Measurements from ENCODE around the gene AFTPH.

The AFTPH gene

DNA sequence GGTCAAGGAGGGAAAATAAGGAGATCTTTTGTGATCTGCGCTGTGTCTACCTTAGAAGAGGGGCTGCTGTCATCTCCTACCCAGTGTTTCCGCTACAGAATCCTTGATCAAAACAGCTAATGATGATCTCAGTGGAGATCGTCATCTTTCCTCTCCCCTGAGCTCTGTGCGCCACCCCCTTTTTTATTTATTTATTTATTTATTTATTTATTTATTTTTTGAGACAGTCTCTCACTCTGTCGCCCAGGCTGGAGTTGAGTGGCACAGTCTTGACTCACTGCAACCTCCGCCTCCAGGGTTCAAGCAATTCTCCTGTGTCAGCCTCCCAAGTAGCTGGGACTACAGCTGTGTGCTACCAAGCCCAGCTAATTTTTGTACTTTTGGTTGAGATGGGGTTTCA lies 74.1 kb downstream of the AFTPH start:
- Mint-ChIP-seq H3K4me3 (no peak overlapping the region), H3K27me3 (no peaks in the 10 kb centered on the region), H3K27ac (no peak overlapping the region), H3K4me1 (peaks cover 2% of the 10 kb centered on the region), H3K9me3 (no peaks in the 10 kb centered on the region), H3K36me3 (no peaks in the 10 kb centered on the region)
- ATAC-seq (ENCODE audit: low read depth) = no peak
- no peak for DNase-seq (ENCODE audit: low spot score in 2 of 2)

DNA sequence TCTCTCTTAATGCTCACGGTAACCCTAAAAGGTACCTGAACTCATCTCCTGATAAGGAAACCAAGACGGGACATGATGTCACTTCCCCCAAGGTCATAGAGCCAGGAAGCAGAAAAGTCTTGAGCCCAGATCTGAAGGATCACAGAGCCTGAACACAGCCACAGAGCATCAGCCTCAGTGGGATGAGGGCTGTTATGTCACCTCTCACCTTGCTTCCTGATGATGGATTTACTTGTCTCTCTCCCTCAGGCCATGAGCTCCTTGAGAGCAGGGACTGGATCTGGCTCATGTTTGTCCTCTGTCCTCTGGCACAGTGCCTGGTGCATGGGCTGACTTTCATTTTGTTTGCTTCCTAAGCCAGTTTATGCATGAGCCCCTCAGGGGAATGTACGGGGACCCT lies 75.3 kb downstream of the AFTPH start:
- ATAC-seq (ENCODE audit: low read depth) = no peak
- Mint-ChIP-seq H3K27ac (no peak overlapping the region), H3K27me3 (no peaks in the 10 kb centered on the region), H3K4me3 (no peak overlapping the region), H3K9me3 (peaks cover under 1% of the 10 kb centered on the region), H3K36me3 (no peaks in the 10 kb centered on the region), H3K4me1 (peaks cover 2% of the 10 kb centered on the region)
- no peak for DNase-seq (ENCODE audit: low spot score in 2 of 2)

DNA sequence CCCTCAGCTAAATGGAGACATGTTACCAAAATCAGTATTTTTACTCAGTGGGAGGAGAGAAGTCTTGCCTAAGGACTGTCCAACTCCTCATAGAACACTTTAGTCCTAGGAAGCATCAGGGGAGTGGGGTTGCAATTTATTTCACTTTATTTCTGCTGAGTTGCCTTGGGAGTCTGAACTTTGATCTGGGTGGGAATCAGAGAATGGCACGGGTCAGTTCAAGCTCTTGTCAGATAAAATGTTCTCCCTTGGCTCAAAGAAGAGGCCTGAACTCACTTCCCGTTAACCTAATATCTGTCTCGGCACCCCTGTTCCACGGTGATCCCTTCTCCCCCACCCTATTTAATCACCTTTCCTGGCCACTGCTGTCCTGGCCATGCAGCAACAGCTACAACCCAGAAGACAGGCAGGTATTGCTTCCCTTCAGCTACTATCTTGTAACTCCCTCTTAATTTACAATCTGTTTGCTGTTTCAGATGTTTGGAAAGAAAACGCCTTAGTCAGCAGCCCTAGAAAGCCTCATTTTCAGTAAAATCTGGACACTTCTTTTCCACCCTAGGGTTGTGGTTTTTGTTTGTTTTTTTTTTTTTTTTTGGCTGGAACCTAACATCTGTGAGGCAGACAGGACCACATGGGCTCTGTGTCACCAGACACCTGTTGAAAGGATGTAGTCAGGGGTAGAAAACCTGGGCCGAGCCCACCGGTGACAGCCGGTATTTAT lies 77.1 kb downstream of the AFTPH start:
- DNase-seq (ENCODE audit: low spot score in 2 of 2) (no peak), ATAC-seq (ENCODE audit: low read depth) (no peak)
- H3K27ac Mint-ChIP-seq = no peak overlapping the region
- H3K36me3 Mint-ChIP-seq = no peaks in the 10 kb centered on the region
- H3K27me3 Mint-ChIP-seq = no peaks in the 10 kb centered on the region
- H3K4me3 Mint-ChIP-seq = no peak overlapping the region
- H3K4me1 Mint-ChIP-seq = peaks cover 5% of the 10 kb centered on the region
- peaks cover 2% of the 10 kb centered on the region for H3K9me3 Mint-ChIP-seq

DNA sequence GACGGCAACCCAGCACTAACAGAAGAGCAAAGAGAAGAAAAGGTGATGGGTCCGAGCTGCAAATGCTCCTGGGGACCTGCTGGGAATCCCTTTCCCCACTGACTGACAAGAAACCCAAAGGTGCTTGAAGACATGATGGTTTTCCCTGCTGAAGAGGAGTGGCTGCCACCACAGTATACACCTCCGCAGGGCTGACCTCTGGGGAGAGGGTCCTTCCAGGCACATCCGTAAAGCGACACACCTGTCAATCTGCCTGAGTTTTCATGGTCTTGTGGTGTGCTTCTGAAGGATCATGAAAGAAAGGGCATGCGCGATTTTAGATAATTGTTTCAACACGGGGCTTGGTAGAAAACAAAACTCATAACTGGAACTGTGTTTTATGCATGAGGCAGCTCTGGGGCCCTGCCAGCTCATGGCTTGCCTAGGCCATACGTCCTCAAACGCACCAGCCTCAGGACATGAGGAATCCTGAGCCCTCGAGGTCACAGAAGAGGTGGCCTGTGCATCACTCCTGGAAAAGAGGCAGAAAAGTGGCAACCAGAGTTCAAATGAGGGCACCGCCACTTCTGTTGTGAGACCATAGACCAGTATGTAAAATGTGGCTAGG lies 77.8 kb downstream of the AFTPH start:
- ATAC-seq (ENCODE audit: low read depth) (no peak), DNase-seq (ENCODE audit: low spot score in 2 of 2) (no peak)
- peaks cover 2% of the 10 kb centered on the region for H3K9me3 Mint-ChIP-seq
- H3K27me3 Mint-ChIP-seq = no peaks in the 10 kb centered on the region
- H3K27ac Mint-ChIP-seq = no peak overlapping the region
- H3K4me3 Mint-ChIP-seq = no peak overlapping the region
- peaks cover 7% of the 10 kb centered on the region for H3K4me1 Mint-ChIP-seq
- no peaks in the 10 kb centered on the region for H3K36me3 Mint-ChIP-seq

DNA sequence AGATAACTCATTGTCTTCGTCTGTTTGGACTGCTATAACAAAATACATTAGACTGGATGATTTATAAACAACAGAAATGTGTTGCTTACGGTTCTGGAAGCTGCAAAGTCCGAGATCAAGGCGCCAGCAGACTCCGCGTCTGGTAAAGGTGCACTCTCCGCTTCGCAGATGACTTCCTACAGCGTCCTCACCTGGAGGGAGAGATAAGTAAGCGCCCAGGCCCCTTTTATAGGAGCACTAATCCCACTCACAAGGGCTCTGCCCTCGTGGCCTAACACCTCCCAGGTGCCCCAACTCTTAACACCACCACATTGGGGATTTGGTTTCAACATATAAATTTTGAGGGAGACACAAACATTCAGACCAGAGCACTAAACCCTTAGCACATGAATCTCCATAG lies 78.3 kb downstream of the AFTPH start:
- no peak for ATAC-seq (ENCODE audit: low read depth)
- H3K36me3 Mint-ChIP-seq = no peaks in the 10 kb centered on the region
- H3K4me3 Mint-ChIP-seq = no peak overlapping the region
- H3K9me3 Mint-ChIP-seq = peaks cover 2% of the 10 kb centered on the region
- peaks cover 7% of the 10 kb centered on the region for H3K4me1 Mint-ChIP-seq
- no peak for DNase-seq (ENCODE audit: low spot score in 2 of 2)
- H3K27me3 Mint-ChIP-seq = no peaks in the 10 kb centered on the region
- H3K27ac Mint-ChIP-seq = no peak overlapping the region

DNA sequence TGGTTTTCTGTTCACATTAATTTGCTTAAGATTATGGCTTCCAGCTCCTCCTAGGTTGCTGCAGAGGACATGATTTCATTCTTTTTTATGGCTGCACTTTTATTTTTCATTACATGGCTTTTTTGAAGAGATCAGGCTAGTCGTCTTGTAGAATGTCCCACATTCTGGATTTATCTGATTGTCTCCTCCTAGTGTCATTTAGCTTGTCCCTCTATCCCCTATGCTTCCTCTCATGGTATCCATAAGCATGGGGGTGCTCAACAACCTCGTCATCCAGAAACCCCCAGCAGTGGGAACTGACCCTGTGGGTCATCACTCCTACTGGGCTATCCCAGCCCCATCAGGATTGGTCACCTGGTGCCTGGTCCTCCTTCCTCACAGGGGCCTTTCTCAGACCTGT lies 80.0 kb downstream of the AFTPH start:
- no peaks in the 10 kb centered on the region for H3K27me3 Mint-ChIP-seq
- no peak for DNase-seq (ENCODE audit: low spot score in 2 of 2)
- no peak overlapping the region for H3K4me3 Mint-ChIP-seq
- peaks cover 2% of the 10 kb centered on the region for H3K9me3 Mint-ChIP-seq
- H3K36me3 Mint-ChIP-seq = no peaks in the 10 kb centered on the region
- peak overlapping the region; percentile 10 for H3K27ac Mint-ChIP-seq
- H3K4me1 Mint-ChIP-seq = peaks cover 16% of the 10 kb centered on the region
- no peak for ATAC-seq (ENCODE audit: low read depth)

DNA sequence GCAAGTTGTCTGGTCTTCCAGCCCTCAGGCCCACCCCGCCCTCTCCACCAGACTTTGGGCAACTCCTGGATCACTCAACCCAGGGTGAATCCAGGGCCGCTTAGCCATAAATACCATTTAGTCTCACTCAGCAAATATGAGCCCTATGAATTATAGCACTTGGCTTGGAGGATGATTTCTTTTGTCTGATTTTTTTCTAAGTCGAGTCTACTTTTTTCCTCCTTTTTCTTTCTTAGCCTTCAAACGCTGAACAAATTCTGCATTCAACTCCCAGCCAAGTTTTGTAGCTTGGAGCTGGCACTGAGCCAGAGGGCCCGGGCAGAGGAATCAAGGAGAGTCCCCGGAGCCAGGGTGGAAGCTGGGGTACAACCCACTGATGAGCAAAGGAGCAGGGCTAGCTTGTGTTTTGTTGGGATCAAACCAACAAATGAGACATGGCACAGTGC lies 80.9 kb downstream of the AFTPH start:
- Mint-ChIP-seq H3K4me3 (no peak overlapping the region), H3K27me3 (no peaks in the 10 kb centered on the region), H3K4me1 (peaks cover 16% of the 10 kb centered on the region), H3K27ac (no peak overlapping the region), H3K36me3 (no peaks in the 10 kb centered on the region), H3K9me3 (peaks cover 2% of the 10 kb centered on the region)
- DNase-seq (ENCODE audit: low spot score in 2 of 2) (no peak), ATAC-seq (ENCODE audit: low read depth) (no peak)

DNA sequence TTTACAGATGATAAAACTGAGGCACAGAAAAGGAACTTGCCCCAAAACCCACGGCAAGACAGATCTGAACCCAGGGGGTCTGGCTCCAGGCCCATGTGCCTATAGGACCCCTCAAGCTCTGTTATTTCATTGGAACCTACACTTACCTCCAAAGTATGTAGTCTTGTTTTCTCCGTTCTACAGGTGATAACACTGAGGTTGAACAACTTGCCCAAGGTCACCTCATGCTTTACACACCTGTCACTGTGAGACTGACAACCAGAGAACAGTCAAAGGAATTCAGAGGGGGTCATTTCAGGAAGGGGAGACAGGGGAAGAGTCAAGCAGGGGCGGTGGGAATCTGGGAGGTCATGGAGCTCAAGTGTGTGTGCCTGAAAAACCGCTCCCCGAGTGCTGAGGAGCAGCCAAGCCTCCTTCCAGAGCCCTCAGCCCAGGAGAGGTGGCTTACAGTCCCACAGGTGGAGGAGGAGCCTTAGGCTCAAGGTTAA lies 81.9 kb downstream of the AFTPH start:
- ATAC-seq (ENCODE audit: low read depth) (no peak), DNase-seq (ENCODE audit: low spot score in 2 of 2) (no peak)
- peak overlapping the region; percentile 78 for H3K27ac Mint-ChIP-seq
- H3K4me3 Mint-ChIP-seq = peak overlapping the region; percentile 77
- H3K36me3 Mint-ChIP-seq = no peaks in the 10 kb centered on the region
- peaks cover 2% of the 10 kb centered on the region for H3K9me3 Mint-ChIP-seq
- H3K4me1 Mint-ChIP-seq = peaks cover 16% of the 10 kb centered on the region
- no peaks in the 10 kb centered on the region for H3K27me3 Mint-ChIP-seq

DNA sequence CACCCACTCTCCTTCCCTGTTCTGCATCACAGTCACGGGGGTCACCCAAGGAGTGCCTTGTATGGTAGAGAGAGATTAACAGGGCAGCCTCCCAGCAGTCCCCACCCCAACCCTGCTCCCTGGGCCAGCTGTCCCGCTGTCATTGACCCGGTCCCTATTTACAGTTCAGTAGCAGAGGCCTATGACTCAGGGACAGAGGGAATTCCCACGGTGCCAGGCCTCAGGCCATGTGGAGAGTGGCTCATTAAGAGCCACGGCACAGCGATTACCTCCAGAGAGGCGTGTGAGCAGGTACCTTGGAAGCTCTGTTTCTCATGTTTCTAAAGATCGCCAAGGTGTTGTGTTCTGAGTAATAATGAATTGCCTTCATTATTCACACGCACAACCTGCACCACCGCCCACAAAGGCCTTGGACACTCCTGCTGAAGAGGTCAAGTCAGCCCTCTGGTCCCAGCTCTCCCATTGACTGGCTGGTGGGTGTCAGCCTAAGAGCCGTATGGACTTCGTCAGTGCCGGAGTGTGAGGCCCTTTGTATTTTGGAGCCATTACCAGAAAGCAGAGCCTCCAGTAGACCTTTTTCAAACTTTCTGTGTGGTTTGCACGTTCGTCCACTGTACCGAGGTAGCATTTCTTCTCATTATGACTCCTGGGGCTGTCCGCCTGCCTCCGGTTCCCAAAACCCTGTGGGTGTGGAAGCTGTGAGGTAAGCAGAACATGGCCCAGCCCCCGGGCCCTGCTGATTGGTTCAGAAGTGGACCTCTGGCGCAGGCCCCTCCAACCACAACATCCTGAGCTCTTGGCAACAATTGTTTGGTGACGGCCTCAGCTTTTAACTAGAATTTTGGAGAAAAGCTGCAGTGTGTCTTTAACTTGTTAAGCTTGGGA lies 82.6 kb downstream of the AFTPH start:
- Mint-ChIP-seq H3K36me3 (no peaks in the 10 kb centered on the region), H3K4me3 (peak overlapping the region; percentile 77), H3K27me3 (no peaks in the 10 kb centered on the region), H3K27ac (peak overlapping the region; percentile 78), H3K4me1 (peaks cover 16% of the 10 kb centered on the region), H3K9me3 (peaks cover 2% of the 10 kb centered on the region)
- DNase-seq (ENCODE audit: low spot score in 2 of 2) = peak; percentile 73 to 84
- ATAC-seq (ENCODE audit: low read depth) = peak; percentile 90

DNA sequence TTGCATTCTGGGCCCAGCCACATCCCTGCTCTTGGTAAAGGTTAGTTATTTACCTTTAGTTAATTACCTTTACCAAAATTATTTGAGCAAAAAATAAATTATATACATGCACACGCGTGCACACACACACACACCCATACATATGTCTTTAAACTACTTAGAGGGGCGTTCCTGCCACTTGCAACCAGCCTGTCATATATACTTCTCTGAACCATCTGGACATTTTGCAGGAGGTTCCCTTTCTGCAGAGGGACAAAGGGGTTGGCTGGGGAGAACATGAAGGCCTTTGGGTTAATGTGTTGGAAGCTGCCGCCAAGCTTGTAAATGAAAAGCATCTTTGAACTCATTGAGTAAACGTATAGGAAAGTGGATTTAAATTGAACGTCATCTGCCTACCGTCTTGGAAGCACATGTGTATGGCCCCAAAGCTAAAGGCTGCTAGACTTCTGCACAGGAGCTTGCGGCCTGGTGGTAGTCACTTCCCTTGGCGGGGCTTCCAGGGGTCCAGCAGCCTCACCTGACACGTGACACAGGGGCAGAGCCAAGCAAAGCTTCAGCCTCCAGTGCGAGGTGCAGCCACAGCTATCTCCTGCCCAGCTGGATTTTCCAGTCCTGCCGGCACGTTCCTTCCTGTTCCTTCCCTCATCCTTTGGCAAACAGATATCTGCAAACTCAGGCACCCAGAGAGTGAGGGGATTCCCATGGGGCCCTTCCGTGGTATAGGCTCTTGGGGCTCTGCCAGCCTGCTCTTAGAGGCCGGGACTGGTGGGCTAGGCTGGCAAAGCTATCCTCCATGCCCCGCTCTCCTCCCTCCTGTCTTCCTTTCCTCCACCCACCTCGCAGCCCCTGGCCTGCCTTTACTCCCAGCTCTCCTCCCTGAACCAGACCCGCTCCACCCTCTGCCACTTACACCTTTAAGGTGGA lies 83.5 kb downstream of the AFTPH start:
- Mint-ChIP-seq H3K27me3 (no peaks in the 10 kb centered on the region), H3K36me3 (no peaks in the 10 kb centered on the region), H3K4me1 (peaks cover 16% of the 10 kb centered on the region), H3K4me3 (peak overlapping the region; percentile 85), H3K27ac (peak overlapping the region; percentile 67), H3K9me3 (peaks cover 2% of the 10 kb centered on the region)
- ATAC-seq (ENCODE audit: low read depth) (no peak), DNase-seq (ENCODE audit: low spot score in 2 of 2) (no peak)

DNA sequence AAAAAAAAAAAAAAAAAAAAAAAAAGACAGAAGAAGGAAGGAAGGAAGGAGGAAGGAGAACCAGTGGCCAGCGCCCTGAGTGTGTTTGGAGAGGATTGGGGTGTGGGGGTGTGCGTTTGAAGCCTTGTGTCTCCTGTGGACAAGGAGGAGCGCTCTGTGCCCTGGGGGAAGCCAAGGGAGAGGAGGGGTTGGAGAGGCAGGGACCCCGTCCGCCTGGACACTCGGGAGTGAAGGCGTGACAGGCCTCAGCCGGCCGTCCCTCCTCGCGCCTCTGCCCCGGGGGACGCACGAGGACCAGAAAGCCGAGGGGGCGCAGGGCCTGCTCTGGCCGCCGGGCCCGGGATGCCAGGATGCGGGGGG lies 84.7 kb downstream of the AFTPH start:
- DNase-seq (ENCODE audit: low spot score in 2 of 2) = no peak
- peaks cover 2% of the 10 kb centered on the region for H3K9me3 Mint-ChIP-seq
- peak overlapping the region; percentile 85 for H3K4me3 Mint-ChIP-seq
- H3K27ac Mint-ChIP-seq = peak overlapping the region; percentile 63
- peak; percentile 3 for ATAC-seq (ENCODE audit: low read depth)
- no peaks in the 10 kb centered on the region for H3K36me3 Mint-ChIP-seq
- H3K27me3 Mint-ChIP-seq = no peaks in the 10 kb centered on the region
- H3K4me1 Mint-ChIP-seq = peaks cover 18% of the 10 kb centered on the region

DNA sequence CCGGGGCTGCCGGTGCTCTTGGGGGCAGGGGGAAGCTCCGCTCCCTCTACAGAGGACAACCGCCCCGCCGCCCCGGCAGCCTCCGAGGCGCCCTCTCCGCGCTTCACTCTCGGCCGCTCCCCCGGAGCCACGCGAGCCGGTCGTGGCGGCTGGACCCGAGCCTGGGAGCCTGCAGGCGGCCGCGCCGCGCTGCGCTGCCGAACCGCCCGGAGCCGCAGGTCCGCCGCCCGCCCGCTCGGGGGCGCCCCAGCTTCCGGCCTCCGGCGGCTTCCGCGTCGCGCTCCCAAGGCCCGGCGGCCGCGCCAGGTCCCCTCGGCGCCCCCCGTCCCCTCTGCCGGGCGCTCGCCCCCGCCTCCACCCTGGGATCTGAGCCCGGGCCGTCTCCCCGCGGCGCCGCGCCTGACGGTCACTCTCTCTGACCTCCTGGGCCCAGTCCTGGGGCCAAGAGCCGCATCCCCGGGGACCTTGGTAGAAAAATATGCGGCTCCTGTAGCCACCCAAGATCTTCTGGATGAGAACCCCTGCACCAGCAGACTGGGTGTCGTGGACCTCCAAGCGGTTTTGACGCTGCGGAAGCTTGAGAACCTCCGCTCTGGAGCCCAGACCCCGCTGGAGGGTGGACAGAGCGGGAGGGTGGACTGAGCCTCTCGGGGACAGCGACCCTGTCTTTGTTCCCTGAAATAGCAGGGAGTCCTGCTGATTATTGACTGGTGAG lies 85.3 kb downstream of the AFTPH start:
- no peaks in the 10 kb centered on the region for H3K36me3 Mint-ChIP-seq
- peaks cover 18% of the 10 kb centered on the region for H3K4me1 Mint-ChIP-seq
- DNase-seq (ENCODE audit: low spot score in 2 of 2) (peak; percentile 78 to 87), ATAC-seq (ENCODE audit: low read depth) (peak; percentile 65)
- H3K27me3 Mint-ChIP-seq = no peaks in the 10 kb centered on the region
- peak overlapping the region; percentile 89 for H3K27ac Mint-ChIP-seq
- H3K9me3 Mint-ChIP-seq = peaks cover 2% of the 10 kb centered on the region
- H3K4me3 Mint-ChIP-seq = peak overlapping the region; percentile 89

DNA sequence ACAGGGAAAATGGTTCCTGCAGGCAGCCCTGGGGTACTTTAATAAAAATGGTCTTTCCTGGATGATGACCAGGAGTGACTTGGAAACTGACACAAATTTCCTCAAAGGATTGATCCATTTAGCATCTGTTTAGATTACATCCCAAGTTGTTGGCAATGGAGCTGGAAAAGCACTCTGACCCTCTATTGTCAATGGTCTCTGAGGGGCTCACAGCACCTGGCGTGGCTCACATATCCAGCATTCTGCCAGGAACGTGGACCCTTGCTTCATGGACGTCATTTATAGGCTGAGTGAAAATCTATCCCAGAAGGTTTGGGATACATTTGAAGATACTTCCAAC lies 85.8 kb downstream of the AFTPH start:
- peak overlapping the region; percentile 89 for H3K27ac Mint-ChIP-seq
- peak overlapping the region; percentile 89 for H3K4me3 Mint-ChIP-seq
- H3K36me3 Mint-ChIP-seq = no peaks in the 10 kb centered on the region
- no peaks in the 10 kb centered on the region for H3K27me3 Mint-ChIP-seq
- no peak for DNase-seq (ENCODE audit: low spot score in 2 of 2)
- ATAC-seq (ENCODE audit: low read depth) = no peak
- H3K9me3 Mint-ChIP-seq = no peaks in the 10 kb centered on the region
- H3K4me1 Mint-ChIP-seq = peaks cover 18% of the 10 kb centered on the region
